Measurements from ENCODE around the gene PRODH2. TPM values are rescaled to one million over a fixed set of nuclear protein-coding genes. Genes with fewer than 3 reads are reported as not detected.

PRODH2 gene
- total and polyA plus RNA-seq, 2 donors (not counting 3 experiments of a cell fraction or from before 2014, with no cell fraction given) = not detected

DNA sequence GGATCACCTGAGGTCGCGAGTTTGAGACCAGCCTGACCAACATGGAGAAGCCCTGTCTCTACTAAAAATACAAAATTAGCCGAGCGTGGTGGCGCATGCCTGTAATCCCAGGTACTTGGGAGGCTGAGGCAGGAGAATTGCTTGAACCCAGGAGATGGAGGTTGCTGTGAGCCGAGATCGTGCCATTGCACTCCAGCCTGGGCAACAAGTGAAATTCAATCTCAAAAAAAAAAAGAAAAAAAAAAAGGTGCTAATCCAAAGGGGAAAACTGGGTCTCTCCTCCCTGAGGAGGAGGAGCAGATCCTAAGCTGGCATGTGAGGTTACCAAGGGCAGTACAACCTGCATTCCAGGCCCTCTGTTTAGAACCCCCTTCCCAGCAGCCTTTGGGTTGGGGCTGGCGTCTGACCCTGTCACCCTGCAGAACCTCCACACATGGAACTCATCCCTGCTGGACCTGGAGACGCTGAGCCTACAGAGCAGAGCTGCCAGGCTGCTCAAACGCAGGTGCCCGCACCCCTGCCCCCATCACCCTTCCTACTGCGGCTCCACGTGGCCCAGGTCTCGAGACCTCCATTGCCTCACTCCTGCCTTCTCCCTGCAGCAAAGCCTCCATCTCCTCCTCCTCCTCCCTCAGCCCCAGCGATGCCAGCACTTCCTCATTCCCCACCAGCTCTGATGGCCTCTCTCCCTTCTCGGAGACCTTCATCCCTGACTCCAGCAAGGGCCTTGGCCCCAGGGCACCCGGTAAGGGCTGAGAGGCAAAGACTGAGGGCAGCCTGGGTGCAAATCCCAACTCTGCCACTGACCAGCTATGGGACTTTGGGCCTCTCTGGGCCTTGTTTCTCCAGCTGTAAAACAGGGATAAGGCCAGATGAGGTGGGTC lies 48.0 kb downstream of the PRODH2 start:
- H3K4me2 ChIP-seq (ENCODE audit: insufficient read depth, low read length) = no peak overlapping the region
- H3K36me3 ChIP-seq (ENCODE audit: control insufficient read depth in 2 of 2, extremely low read depth in 1 of 2, insufficient read depth in 2 of 2, low read length in 2 of 2) = peaks cover 3 to 7% of the 10 kb centered on the region in 2 experiments
- no peak overlapping the region for H3K27ac ChIP-seq (ENCODE audit: insufficient read depth, low read depth, low read length)
- H3K9ac ChIP-seq (replicated peaks; ENCODE audit: extremely low read depth, insufficient read depth, low read length) = no peak overlapping the region
- POLR2A ChIA-PET = no interaction called here
- dilution Hi-C loops (cut with MboI; ENCODE audit: extremely low pct_ligation_motif_present, low sequenced_read_pairs) = no loop called here
- no TSS peak for BruUV-seq (replicated peaks)
- no peaks in the 10 kb centered on the region for H3K27me3 ChIP-seq (ENCODE audit: control insufficient read depth in 2 of 2, insufficient read depth in 2 of 2, low read length in 2 of 2)
- H3K4me1 ChIP-seq (ENCODE audit: control insufficient read depth, extremely low read depth, insufficient read depth, low read length) = no peaks in the 10 kb centered on the region
- no peaks in the 10 kb centered on the region for H4K20me1 ChIP-seq (replicated peaks; ENCODE audit: control insufficient read depth, extremely low read depth, insufficient read depth, low read length)
- intact Hi-C loops (cut with micrococcal nuclease) = no loop called here
- no peak overlapping the region for H2AFZ ChIP-seq (ENCODE audit: low read depth, low read length)
- no peaks in the 10 kb centered on the region for H3K9me1 ChIP-seq (replicated peaks; ENCODE audit: control insufficient read depth, extremely low read depth, insufficient read depth, low read length)
- H3K9me3 ChIP-seq (replicated peaks; ENCODE audit: control insufficient read depth, insufficient read depth, low read length) = no peaks in the 10 kb centered on the region
- FAIRE-seq = no peak
- H3K4me3 ChIP-seq (replicated peaks in 1 of 3; ENCODE audit: insufficient read depth in 1 of 3, low read depth in 1 of 3, low read length in 3 of 3) = no peak overlapping the region
- CTCF ChIA-PET = no interaction called here
- peaks cover 2% of the 10 kb centered on the region for H3K79me2 ChIP-seq (ENCODE audit: control insufficient read depth, insufficient read depth, low read length)
- TF ChIP-seq POLR2A (IDR thresholded peaks at IDR 0.05; ENCODE audit: low read depth, low read length) (no peak), CTCF (IDR thresholded peaks at IDR 0.05; ENCODE audit: extremely low read depth in 1 of 2, insufficient read depth in 1 of 2, low read depth in 1 of 2, low read length in 2 of 2) (no peak), FOS (IDR thresholded peaks at IDR 0.05; ENCODE audit: borderline replicate concordance, insufficient read depth, low read length) (no peak), EZH2 (IDR thresholded peaks at IDR 0.05; ENCODE audit: borderline replicate concordance, low read depth, low read length, severe bottlenecking) (no peak), MYC (IDR thresholded peaks at IDR 0.05; ENCODE audit: low read depth, low read length) (no peak), GATA2 (IDR thresholded peaks at IDR 0.05; ENCODE audit: insufficient read depth, insufficient read length, low read depth, low read length) (no peak), JUN (IDR thresholded peaks at IDR 0.05; ENCODE audit: borderline replicate concordance, insufficient read depth, insufficient read length, low read depth) (no peak), POLR2AphosphoS5 (IDR thresholded peaks at IDR 0.05; ENCODE audit: insufficient read depth, low read depth, low read length) (no peak)
- TF ChIP-seq, protein P1, sequence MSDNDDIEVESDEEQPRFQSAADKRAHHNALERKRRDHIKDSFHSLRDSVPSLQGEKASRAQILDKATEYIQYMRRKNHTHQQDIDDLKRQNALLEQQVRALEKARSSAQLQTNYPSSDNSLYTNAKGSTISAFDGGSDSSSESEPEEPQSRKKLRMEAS (IDR thresholded peaks at IDR 0.05; ENCODE audit: insufficient read depth, insufficient read length) = no peak
- no peak for DNase-seq (ENCODE audit: low read depth, low spot score)

Measured in endothelial cell of umbilical vein (primary cell).